BE2C (cell line): ENCODE measurements around the gene PHF3.
A peak's percentile ranks its signal among the peaks of the same experiment; 100 is the strongest.

Experiments
- DNase-seq: peaks from one replicate; pipeline ENCODE4 v3.0.0-alpha.2; 2020
- H3K27me3 ChIP-seq: fragments of 250-450 bp; sonication (Bioruptor Pico); 2 replicates; pipeline ENCODE4 v1.5.1; 2020; ENCODE audit warnings: mild to moderate bottlenecking
- H3K36me3 ChIP-seq: fragments of 250-450 bp; sonication (Bioruptor Pico); 2 replicates; pipeline ENCODE4 v1.5.1; 2020; ENCODE audit warnings: mild to moderate bottlenecking
- H3K4me1 ChIP-seq: fragments of 250-450 bp; sonication (Bioruptor Pico); 2 replicates; pipeline ENCODE4 v1.5.1; 2020
- H3K4me3 ChIP-seq: 2 replicates; pipeline ENCODE4 v1.5.1; 2011; ENCODE audit warnings: low read depth, low read length
- H3K9me3 ChIP-seq: fragments of 250-450 bp; sonication (Bioruptor Pico); 2 replicates; pipeline ENCODE4 v1.5.1; 2020
- TF ChIP-seq, protein P1 (sequence below): IDR thresholded peaks from 2 replicates; pipeline ENCODE4 v1.5.1; 2012; ENCODE audit warnings: mild to moderate bottlenecking, low read depth, low read length

PHF3 gene

DNA sequence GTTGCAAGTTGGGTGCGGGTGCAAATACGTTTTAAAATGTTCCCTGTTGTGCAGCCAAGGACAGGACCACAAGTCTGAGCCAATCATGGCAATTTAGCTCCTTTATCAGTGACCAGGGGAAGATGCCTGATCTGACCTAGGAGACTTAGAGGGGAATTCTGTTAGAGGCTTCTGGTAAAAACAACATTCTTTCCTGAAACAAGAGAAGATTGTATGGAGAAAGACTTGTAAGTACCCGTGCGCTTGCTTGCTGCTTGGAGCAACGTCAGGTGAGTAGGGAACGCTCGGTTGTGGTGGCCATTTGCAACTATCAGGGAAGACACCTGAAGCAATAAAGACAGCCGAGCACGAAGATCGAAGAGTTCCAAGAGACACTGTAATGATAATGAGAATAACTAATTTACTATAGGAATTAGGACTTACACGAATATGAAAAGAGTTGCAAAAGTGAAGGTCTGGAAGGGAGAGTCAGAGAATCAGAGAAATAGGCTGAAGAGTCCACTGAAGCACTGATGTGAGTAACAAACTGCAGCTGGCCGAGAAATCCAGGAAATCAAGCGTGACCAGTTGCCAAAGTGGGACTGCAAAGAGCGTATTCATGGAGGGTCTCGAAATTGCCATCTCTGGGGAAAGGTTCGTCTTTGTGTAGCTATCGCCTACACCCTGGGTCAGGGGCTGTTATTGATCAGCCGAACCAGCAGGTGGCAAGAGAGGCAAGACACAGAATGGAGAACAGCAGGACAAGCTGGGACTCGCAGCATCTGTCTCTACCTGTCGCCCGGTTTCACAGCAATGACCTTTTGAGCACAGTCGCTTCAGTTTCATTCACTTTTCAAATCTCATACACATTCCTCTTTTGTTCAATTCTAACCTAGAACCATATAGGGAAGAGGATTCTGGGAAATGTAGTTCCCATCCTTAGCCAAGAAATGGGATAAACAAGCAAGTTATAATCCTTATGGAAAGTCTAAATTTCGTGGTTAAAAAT lies 37.3 kb upstream of the PHF3 start:
- TF ChIP-seq, protein P1, sequence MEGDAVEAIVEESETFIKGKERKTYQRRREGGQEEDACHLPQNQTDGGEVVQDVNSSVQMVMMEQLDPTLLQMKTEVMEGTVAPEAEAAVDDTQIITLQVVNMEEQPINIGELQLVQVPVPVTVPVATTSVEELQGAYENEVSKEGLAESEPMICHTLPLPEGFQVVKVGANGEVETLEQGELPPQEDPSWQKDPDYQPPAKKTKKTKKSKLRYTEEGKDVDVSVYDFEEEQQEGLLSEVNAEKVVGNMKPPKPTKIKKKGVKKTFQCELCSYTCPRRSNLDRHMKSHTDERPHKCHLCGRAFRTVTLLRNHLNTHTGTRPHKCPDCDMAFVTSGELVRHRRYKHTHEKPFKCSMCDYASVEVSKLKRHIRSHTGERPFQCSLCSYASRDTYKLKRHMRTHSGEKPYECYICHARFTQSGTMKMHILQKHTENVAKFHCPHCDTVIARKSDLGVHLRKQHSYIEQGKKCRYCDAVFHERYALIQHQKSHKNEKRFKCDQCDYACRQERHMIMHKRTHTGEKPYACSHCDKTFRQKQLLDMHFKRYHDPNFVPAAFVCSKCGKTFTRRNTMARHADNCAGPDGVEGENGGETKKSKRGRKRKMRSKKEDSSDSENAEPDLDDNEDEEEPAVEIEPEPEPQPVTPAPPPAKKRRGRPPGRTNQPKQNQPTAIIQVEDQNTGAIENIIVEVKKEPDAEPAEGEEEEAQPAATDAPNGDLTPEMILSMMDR = peak; percentile 93
- DNase-seq = peak; percentile 77
- H3K4me3 ChIP-seq = peak overlapping the region; percentile 95
- no peaks in the 10 kb centered on the region for H3K9me3 ChIP-seq
- peaks cover 2% of the 10 kb centered on the region; the same call in 1 of the 2 replicates for H3K4me1 ChIP-seq
- no peaks in the 10 kb centered on the region for H3K36me3 ChIP-seq
- no peaks in the 10 kb centered on the region for H3K27me3 ChIP-seq

DNA sequence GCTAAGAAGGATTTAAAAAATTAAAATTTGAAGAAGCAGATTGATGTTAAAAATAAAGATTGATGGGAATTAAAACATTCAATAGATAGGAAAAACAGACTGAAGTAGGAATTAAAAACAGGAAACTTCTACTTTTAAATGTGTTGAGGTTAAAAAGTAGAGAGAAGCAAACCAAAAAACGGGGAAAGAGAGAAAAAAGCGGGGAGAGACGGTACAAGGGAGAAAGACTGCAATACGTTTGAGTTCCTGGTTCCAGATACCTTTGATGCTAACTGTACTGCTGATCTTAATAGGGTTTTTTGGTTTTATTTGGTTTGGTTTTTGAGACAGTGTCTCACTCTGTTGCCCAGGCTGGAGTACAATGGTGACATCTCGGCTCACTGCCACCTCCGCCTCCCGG lies 36.4 kb upstream of the PHF3 start:
- Histone ChIP-seq H3K27me3 (no peaks in the 10 kb centered on the region), H3K4me1 (peaks cover 2% of the 10 kb centered on the region; the same call in 1 of the 2 replicates), H3K36me3 (no peaks in the 10 kb centered on the region), H3K9me3 (no peaks in the 10 kb centered on the region), H3K4me3 (no peak overlapping the region; the same call in 1 of the 2 replicates)
- no peak for DNase-seq
- TF ChIP-seq, protein P1 = no peak

- Histone ChIP-seq H3K36me3 (no peaks in the 10 kb centered on the region), H3K9me3 (no peaks in the 10 kb centered on the region), H3K27me3 (no peaks in the 10 kb centered on the region), H3K4me3 (no peak overlapping the region), H3K4me1 (peaks cover 2% of the 10 kb centered on the region; the same call in 1 of the 2 replicates)
- no peak for DNase-seq
- TF ChIP-seq, protein P1 = no peak
Observed at GRCh38 chr6:63600136-63600535, 35.5 kb upstream of the PHF3 start.

GRCh38 chr6:63609231-63609630 lies 26.4 kb upstream of the PHF3 start:
- no peaks in the 10 kb centered on the region for H3K27me3 ChIP-seq
- TF ChIP-seq, protein P1 = no peak
- H3K4me3 ChIP-seq = no peak overlapping the region
- no peak for DNase-seq
- no peaks in the 10 kb centered on the region for H3K36me3 ChIP-seq
- no peaks in the 10 kb centered on the region for H3K4me1 ChIP-seq
- H3K9me3 ChIP-seq = no peaks in the 10 kb centered on the region

- H3K36me3 ChIP-seq = no peaks in the 10 kb centered on the region
- no peaks in the 10 kb centered on the region for H3K4me1 ChIP-seq
- no peaks in the 10 kb centered on the region for H3K9me3 ChIP-seq
- TF ChIP-seq, protein P1 = no peak
- H3K4me3 ChIP-seq = no peak overlapping the region
- no peak for DNase-seq
- H3K27me3 ChIP-seq = no peaks in the 10 kb centered on the region
Observed at GRCh38 chr6:63610944-63611343, 24.7 kb upstream of the PHF3 start.

DNA sequence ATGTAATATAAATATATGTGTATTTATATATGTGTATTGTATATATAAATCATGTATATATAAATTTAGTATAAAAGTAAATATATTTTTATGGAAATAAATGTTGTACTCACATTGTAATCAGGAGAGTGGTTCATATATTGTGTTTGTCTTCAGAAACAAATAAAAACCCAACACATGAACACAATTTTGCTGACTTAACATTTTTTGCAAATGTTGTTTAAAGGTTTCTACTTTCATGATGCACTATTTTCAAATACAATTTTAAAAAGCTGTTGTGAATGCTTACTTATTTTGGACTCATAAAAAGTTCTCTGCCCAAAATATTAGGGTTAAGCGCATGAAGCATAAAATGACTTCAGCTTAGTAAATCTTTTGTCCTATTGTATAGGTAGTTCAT lies 24.0 kb upstream of the PHF3 start:
- no peak overlapping the region for H3K4me3 ChIP-seq
- H3K36me3 ChIP-seq = no peaks in the 10 kb centered on the region
- no peaks in the 10 kb centered on the region for H3K27me3 ChIP-seq
- no peaks in the 10 kb centered on the region for H3K4me1 ChIP-seq
- no peaks in the 10 kb centered on the region for H3K9me3 ChIP-seq
- DNase-seq = no peak
- TF ChIP-seq, protein P1 = no peak
